GM12875 (cell line): ENCODE results near the gene PNMA8C.

Source experiments
- H3K4me3 ChIP-seq: one replicate; pipeline ENCODE4 v1.5.1; 2011; ENCODE audit warnings: low read depth, low read length, control low read depth
- CTCF ChIP-seq: IDR thresholded peaks from 2 replicates; pipeline ENCODE4 v1.5.1; 2011; ENCODE audit warnings: low read depth, mild to moderate bottlenecking, control low read depth, inconsistent platforms, low read length, moderate library complexity, borderline replicate concordance; ENCODE audit not compliant: insufficient read depth

PNMA8C gene

GRCh38 chr19:46391296-46392251, 37.2 kb downstream of the PNMA8C start:
- no peak for TF ChIP-seq CTCF
- H3K4me3 ChIP-seq: no peak overlapping the region

GRCh38 chr19:46390866-46391265, 37.9 kb downstream of the PNMA8C start:
- H3K4me3 ChIP-seq: no peak overlapping the region
- no peak for TF ChIP-seq CTCF

- no peak overlapping the region for H3K4me3 ChIP-seq
- TF ChIP-seq CTCF: no peak
These were observed 38.4 kb downstream of the PNMA8C start for GRCh38 chr19:46390121-46390858.

- H3K4me3 ChIP-seq: no peak overlapping the region
- no peak for TF ChIP-seq CTCF
These were observed 40.2 kb downstream of the PNMA8C start for GRCh38 chr19:46388311-46389095.

GRCh38 chr19:46387713-46388130, 41.0 kb downstream of the PNMA8C start:
- no peak overlapping the region for H3K4me3 ChIP-seq
- no peak for TF ChIP-seq CTCF

GRCh38 chr19:46386996-46387712, 41.6 kb downstream of the PNMA8C start:
- TF ChIP-seq CTCF: no peak
- no peak overlapping the region for H3K4me3 ChIP-seq
